ENCODE measurements around the gene JAKMIP1.

JAKMIP1 gene

DNA sequence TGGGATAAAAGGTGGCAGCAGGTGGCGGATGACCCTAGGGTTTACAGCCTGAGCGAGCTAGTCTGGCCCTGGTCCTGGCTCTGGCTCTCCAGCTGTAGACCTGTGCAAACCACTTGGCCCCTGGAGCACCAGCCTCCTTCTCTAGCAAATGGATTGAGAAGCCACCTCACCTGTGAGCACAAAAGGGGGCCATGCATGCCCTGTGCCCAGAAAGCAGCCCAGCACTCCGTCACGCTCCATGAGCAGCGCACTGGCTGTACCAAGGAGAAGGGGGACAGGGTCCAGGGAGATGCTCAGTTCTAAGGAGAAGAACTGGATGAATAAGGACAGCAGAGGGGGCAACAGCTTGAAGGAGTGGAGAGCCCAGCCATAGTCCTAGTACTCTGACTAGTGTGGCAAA lies 135.2 kb downstream of the JAKMIP1 start:
- no peak overlapping the region for H3K4me2 ChIP-seq (ENCODE audit: low read length)
- H3K9ac ChIP-seq, result no peak overlapping the region
- H3K27me3 ChIP-seq (ENCODE audit: control insufficient read depth, insufficient read depth, low read length), result no peaks in the 10 kb centered on the region
- H3K27ac ChIP-seq, result no peak overlapping the region
- TF ChIP-seq, protein P1, sequence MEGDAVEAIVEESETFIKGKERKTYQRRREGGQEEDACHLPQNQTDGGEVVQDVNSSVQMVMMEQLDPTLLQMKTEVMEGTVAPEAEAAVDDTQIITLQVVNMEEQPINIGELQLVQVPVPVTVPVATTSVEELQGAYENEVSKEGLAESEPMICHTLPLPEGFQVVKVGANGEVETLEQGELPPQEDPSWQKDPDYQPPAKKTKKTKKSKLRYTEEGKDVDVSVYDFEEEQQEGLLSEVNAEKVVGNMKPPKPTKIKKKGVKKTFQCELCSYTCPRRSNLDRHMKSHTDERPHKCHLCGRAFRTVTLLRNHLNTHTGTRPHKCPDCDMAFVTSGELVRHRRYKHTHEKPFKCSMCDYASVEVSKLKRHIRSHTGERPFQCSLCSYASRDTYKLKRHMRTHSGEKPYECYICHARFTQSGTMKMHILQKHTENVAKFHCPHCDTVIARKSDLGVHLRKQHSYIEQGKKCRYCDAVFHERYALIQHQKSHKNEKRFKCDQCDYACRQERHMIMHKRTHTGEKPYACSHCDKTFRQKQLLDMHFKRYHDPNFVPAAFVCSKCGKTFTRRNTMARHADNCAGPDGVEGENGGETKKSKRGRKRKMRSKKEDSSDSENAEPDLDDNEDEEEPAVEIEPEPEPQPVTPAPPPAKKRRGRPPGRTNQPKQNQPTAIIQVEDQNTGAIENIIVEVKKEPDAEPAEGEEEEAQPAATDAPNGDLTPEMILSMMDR (IDR thresholded peaks at IDR 0.05), result no peak
- H2AFZ ChIP-seq, result no peak overlapping the region
- H3K79me2 ChIP-seq, result no peaks in the 10 kb centered on the region
- H3K4me3 ChIP-seq (ENCODE audit: low read depth, low read length), result no peak overlapping the region
- no peaks in the 10 kb centered on the region for H3K9me3 ChIP-seq (ENCODE audit: control insufficient read depth, low read length)
- no peaks in the 10 kb centered on the region for H3K36me3 ChIP-seq (ENCODE audit: control insufficient read depth, insufficient read depth, low read length)
- H3K4me1 ChIP-seq, result no peaks in the 10 kb centered on the region

DNA sequence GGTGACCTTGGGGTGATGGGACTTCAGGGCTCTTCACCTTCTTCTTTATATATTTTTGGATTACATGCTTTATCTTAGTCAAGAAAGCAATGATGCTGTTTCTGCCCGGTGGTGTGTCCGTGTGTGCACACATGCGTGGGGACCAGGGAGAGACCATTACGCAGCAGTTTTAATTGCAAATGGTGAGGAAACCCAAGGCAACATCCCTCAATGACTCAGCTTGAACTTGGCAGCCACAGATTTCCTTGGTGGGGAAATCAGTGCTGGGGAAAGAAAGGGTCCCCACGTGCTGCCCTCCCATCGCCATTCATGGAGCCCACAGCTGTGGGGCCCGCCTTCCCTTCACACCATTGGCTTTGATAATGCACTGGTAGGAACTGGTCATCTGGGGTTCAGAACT lies 136.0 kb downstream of the JAKMIP1 start:
- Histone ChIP-seq H3K9me3 (ENCODE audit: control insufficient read depth, low read length) (no peaks in the 10 kb centered on the region), H3K36me3 (ENCODE audit: control insufficient read depth, insufficient read depth, low read length) (no peaks in the 10 kb centered on the region), H2AFZ (no peak overlapping the region), H3K27me3 (ENCODE audit: control insufficient read depth, insufficient read depth, low read length) (no peaks in the 10 kb centered on the region), H3K4me1 (no peaks in the 10 kb centered on the region), H3K9ac (no peak overlapping the region), H3K4me3 (ENCODE audit: low read depth, low read length) (no peak overlapping the region), H3K4me2 (ENCODE audit: low read length) (no peak overlapping the region), H3K27ac (no peak overlapping the region), H3K79me2 (no peaks in the 10 kb centered on the region)
- TF ChIP-seq, protein P1 (IDR thresholded peaks at IDR 0.05), result no peak

DNA sequence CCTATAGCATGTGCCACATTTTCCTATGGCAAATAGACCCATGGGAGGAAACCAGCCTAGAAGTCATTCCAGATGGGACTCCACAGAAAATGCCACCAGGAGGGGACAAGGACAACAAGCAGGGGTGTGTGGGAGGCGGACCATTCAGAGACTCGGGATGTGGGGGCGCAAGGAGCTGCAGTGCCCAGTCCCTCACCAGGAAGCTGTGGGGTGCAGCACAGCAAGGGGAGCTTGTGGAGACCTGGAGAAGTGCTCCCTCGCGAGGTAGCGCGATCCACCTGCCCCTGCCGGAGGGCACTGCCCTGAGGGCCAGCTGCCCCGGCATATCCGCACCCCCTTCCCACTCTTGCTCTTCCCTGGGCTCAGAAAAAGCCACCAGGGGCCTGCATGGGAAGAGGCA lies 136.7 kb downstream of the JAKMIP1 start:
- no peaks in the 10 kb centered on the region for H3K4me1 ChIP-seq
- H3K27ac ChIP-seq, result no peak overlapping the region
- no peak overlapping the region for H2AFZ ChIP-seq
- TF ChIP-seq, protein P1 (IDR thresholded peaks at IDR 0.05), result no peak
- H3K36me3 ChIP-seq (ENCODE audit: control insufficient read depth, insufficient read depth, low read length), result no peaks in the 10 kb centered on the region
- no peak overlapping the region for H3K4me2 ChIP-seq (ENCODE audit: low read length)
- no peak overlapping the region for H3K9ac ChIP-seq
- no peak overlapping the region for H3K4me3 ChIP-seq (ENCODE audit: low read depth, low read length)
- no peaks in the 10 kb centered on the region for H3K27me3 ChIP-seq (ENCODE audit: control insufficient read depth, insufficient read depth, low read length)
- H3K79me2 ChIP-seq, result no peaks in the 10 kb centered on the region
- no peaks in the 10 kb centered on the region for H3K9me3 ChIP-seq (ENCODE audit: control insufficient read depth, low read length)

DNA sequence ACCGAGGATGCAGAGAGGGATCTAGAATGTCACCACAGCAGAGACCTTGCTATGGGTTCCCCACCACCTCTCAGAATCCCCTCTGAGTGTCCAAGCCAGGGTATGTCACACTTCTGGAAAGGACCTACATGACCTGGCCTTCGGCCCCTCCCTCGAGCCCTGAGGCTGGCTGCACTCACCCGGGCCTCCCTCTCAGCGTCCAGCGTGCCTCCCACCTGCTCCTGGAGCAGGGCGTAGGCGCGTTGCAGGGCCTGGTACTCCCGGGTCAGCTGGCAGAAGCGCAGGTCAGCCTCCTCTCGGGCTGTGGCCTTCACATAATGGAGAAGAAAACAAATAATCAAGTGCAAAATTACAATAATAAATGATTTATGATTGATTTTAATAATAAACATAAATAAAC lies 138.2 kb downstream of the JAKMIP1 start:
- Histone ChIP-seq H3K79me2 (no peaks in the 10 kb centered on the region), H2AFZ (no peak overlapping the region), H3K27ac (no peak overlapping the region), H3K27me3 (ENCODE audit: control insufficient read depth, insufficient read depth, low read length) (no peaks in the 10 kb centered on the region), H3K4me2 (ENCODE audit: low read length) (no peak overlapping the region), H3K4me1 (no peaks in the 10 kb centered on the region), H3K9ac (no peak overlapping the region), H3K4me3 (ENCODE audit: low read depth, low read length) (no peak overlapping the region), H3K9me3 (ENCODE audit: control insufficient read depth, low read length) (no peaks in the 10 kb centered on the region), H3K36me3 (ENCODE audit: control insufficient read depth, insufficient read depth, low read length) (no peaks in the 10 kb centered on the region)
- TF ChIP-seq, protein P1 (IDR thresholded peaks at IDR 0.05), result no peak

DNA sequence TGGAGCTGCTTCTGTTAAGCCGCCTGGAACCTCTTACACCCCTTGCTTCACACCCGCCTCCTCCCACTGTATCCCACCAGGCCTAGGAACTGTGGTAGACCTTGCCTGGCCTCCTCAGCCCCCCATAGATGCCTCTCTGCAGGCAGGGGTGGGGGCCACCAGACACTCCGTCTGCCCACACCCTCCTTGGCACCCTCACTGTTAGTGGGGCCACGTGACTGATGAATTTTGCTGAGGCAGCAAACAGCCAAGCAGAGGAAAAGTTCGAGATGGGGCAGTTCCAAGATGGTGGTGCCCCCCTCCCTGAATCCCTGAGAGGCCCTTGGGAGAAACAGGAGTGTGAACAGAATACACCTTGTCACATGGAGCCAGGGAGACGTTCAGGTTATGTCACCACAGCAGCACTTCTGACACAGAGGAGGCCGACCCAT lies 141.0 kb downstream of the JAKMIP1 start:
- H3K9ac ChIP-seq, result no peak overlapping the region
- H3K27ac ChIP-seq, result no peak overlapping the region
- H3K27me3 ChIP-seq (ENCODE audit: control insufficient read depth, insufficient read depth, low read length), result no peaks in the 10 kb centered on the region
- no peaks in the 10 kb centered on the region for H3K9me3 ChIP-seq (ENCODE audit: control insufficient read depth, low read length)
- no peak overlapping the region for H3K4me3 ChIP-seq (ENCODE audit: low read depth, low read length)
- H3K79me2 ChIP-seq, result no peaks in the 10 kb centered on the region
- no peak overlapping the region for H3K4me2 ChIP-seq (ENCODE audit: low read length)
- no peaks in the 10 kb centered on the region for H3K36me3 ChIP-seq (ENCODE audit: control insufficient read depth, insufficient read depth, low read length)
- H2AFZ ChIP-seq, result no peak overlapping the region
- H3K4me1 ChIP-seq, result no peaks in the 10 kb centered on the region
- TF ChIP-seq, protein P1 (IDR thresholded peaks at IDR 0.05), result no peak

Measured in parathyroid adenoma (tissue), 2 donors.